K562 treated with DMSO at 1 percent for 12 hours (cell line): ENCODE data around the gene CPNE1. TPM values are rescaled to one million over a fixed set of nuclear protein-coding genes. Genes with fewer than 3 reads are reported as not detected.

ENCODE experiments used
- total RNA-seq: library from RNA; unstranded; fragments of 300-600 nt; gene quantifications from 2 replicates; pipeline ENCODE4 v1.2.3, GENCODE V29; 2022; ENCODE audit not compliant: insufficient read depth

CPNE1 gene
- total RNA-seq, result 108 and 148 TPM in 2 replicates

DNA sequence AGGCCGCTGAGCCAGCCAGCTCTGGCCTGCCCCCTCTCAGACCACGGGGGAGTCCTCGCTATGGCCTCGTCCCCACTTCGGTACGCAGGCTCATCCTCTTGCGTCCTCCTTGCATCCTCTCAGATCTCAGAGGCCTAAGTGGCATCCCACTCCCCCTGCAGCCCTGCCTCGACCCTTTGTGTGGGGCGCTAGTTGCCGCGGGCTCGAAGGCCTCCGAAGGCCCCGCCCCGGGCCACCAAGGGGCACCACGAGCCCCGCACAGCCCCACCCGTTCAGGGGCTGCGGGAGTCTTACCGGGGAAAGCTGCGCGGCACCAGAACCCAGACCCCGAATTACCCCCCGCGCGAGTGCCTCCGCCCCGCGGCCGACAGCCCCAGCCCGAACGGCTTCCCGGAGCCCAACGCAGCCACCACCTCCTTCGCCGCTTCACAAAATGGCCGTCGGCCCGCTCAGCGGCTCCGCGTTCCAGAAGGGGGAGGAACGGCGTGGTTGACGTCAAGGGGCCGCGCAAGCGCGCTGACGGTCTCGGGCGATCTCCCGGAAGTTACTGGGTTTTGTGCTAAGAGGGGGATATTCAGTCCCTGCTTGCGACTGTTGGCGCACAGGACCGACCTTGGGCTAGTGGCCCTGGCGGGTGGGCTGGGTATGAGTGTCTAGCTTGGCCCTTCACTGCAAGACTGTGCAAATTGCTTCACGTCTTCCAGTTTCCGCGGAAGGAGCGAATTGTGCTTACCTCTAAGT lies at the start of gene CPNE1, which contains the start of gene RBM12:
Gene CPNE1, minus strand, starts transcription at position 435 of the 741 bp plus-strand sequence. CDS start 31,977 bp downstream, outside the sequence.
Gene RBM12, minus strand, starts transcription at position 435 of the 741 bp plus-strand sequence. CDS start 9,578 bp downstream, outside the sequence.

GRCh38 chr20:35699127-35699956 lies 34.6 kb upstream of the CPNE1 start, which contains the start of the genes NFS1 and ROMO1:
Gene NFS1 (minus strand): TSS chr20:35699352. CDS start chr20:35699288, 64 bp downstream.
Gene ROMO1 (plus strand): TSS chr20:35699405. CDS start chr20:35699633, 228 bp downstream.

GRCh38 chr20:35615667-35616464 lies 48.8 kb downstream of the CPNE1 start, which contains the start of gene SPAG4:
Gene SPAG4 (plus strand): TSS chr20:35615829. CDS start chr20:35616004, 175 bp downstream.

Other genes starting within 250 kb of the CPNE1 start
- gene GDF5, start 226.7 kb downstream of the CPNE1 start, total RNA-seq, result not detected in 2 replicates
- 3.7 and 28.4 TPM in 2 replicates for gene CEP250, start 209.3 kb downstream of the CPNE1 start, total RNA-seq
- not detected in 2 replicates for gene C20orf173, start 135.2 kb downstream of the CPNE1 start, total RNA-seq
- gene ERGIC3, start 122.8 kb downstream of the CPNE1 start, total RNA-seq, result 366 and 377 TPM in 2 replicates
- gene SPAG4, start 49.1 kb downstream of the CPNE1 start, total RNA-seq, result 4.8 and 6.1 TPM in 2 replicates
- 13.9 and 40.7 TPM in 2 replicates for gene RBM12, start within 50 bp of the CPNE1 start, total RNA-seq
- 33.3 and 40.4 TPM in 2 replicates for gene NFS1, start 34.5 kb upstream of the CPNE1 start, total RNA-seq
- gene ROMO1, start 34.5 kb upstream of the CPNE1 start, total RNA-seq, result 216 and 536 TPM in 2 replicates
- 87.3 and 240 TPM in 2 replicates for gene RBM39, start 77.4 kb upstream of the CPNE1 start, total RNA-seq
- 20.1 and 44.5 TPM in 2 replicates for gene PHF20, start 107.1 kb upstream of the CPNE1 start, total RNA-seq